AG09319 (cell line): Measurements from ENCODE around the gene FGD5.

Source experiments
- DNase-seq: peaks from one replicate; pipeline ENCODE4 v3.0.0-alpha.2; 2010; ENCODE audit warnings: low read depth; ENCODE audit errors: extremely low read depth
- TF ChIP-seq, protein P1 (sequence below): IDR thresholded peaks from 2 replicates; pipeline ENCODE4 v1.5.1; 2011; ENCODE audit warnings: low read depth, mild to moderate bottlenecking, inconsistent platforms, low read length, moderate library complexity

Gene FGD5

DNA sequence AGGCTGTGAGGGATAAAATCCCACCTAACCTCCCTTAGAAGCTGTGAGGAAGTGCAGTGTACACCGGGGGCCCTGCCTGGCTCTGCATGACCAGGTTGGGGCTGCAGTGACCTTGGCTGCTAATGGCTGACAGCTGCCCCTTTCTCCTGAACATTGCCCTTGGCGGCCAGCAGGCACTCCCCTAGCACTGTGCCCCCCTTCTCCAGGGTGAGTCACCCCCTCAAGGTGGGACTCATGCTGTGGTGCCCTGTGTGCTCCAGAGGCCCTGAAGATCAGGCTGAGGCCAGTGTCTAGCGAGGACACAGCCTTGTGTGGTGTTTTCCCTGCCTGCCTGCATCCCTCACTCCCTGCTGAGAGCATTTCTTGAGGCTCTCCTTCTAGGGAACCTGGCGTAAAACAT, 21.0 kb upstream of the FGD5 start:
- TF ChIP-seq, protein P1, sequence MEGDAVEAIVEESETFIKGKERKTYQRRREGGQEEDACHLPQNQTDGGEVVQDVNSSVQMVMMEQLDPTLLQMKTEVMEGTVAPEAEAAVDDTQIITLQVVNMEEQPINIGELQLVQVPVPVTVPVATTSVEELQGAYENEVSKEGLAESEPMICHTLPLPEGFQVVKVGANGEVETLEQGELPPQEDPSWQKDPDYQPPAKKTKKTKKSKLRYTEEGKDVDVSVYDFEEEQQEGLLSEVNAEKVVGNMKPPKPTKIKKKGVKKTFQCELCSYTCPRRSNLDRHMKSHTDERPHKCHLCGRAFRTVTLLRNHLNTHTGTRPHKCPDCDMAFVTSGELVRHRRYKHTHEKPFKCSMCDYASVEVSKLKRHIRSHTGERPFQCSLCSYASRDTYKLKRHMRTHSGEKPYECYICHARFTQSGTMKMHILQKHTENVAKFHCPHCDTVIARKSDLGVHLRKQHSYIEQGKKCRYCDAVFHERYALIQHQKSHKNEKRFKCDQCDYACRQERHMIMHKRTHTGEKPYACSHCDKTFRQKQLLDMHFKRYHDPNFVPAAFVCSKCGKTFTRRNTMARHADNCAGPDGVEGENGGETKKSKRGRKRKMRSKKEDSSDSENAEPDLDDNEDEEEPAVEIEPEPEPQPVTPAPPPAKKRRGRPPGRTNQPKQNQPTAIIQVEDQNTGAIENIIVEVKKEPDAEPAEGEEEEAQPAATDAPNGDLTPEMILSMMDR, result no peak
- DNase-seq, result no peak

DNA sequence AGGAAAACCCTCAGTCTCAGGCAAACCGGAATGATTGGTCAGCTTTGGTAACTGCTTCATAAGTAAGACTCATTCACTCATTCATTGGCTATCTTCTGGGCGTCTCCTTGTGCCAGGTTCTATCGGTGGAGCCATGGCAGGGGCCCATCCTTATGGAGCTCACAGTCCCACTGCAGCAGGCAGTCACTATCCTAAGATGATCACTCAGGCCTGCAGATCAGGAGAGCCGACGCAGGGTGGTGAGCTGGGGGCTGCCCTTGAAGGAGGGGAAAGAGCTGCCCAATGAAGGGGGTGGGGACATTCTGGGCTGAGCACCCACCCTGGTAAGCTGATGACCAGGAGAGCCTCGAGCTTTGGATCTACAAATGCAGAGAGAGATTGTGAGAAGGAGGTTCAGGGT, 20.5 kb upstream of the FGD5 start:
- DNase-seq, result no peak
- TF ChIP-seq, protein P1, result no peak

DNA sequence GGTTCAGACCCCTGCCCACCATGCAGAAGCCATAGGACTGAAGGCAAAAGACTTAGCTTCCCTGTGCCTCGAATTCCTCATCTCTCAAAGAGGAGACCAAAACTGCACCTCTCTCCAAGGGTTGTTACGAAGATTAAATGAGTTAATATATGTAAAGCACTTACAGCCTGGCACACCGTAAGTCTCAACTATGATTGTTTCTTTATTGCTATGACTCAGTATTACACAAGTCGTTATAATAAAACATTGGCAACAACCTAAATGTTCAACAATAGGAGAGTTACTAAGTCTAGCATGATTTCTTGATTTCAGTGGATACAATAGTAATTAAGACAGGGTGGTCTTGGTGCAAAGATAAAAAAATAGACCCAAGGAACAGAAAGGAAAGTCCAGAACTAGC, 19.6 kb upstream of the FGD5 start:
- DNase-seq, result no peak
- TF ChIP-seq, protein P1, result no peak

DNA sequence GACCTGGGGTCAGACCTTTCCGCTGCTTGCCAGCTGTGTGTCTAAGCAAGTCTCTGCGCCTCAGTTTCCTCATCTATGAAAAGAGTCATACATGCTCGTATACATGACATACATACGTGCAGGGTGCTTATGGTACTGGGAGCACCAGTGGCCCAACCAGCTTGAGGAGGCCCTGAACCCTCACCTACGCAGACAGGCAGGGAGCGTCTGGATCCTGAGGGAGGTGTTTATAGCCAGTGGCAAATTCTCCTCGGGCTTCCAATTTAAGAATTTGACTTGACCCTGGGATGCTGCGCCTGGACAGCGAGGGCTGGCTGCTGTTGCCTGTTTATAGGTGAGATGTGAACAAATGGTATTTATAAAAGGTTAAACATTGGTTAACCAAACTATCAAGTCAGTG, 17.7 kb upstream of the FGD5 start:
- no peak for DNase-seq
- TF ChIP-seq, protein P1, result no peak

DNA sequence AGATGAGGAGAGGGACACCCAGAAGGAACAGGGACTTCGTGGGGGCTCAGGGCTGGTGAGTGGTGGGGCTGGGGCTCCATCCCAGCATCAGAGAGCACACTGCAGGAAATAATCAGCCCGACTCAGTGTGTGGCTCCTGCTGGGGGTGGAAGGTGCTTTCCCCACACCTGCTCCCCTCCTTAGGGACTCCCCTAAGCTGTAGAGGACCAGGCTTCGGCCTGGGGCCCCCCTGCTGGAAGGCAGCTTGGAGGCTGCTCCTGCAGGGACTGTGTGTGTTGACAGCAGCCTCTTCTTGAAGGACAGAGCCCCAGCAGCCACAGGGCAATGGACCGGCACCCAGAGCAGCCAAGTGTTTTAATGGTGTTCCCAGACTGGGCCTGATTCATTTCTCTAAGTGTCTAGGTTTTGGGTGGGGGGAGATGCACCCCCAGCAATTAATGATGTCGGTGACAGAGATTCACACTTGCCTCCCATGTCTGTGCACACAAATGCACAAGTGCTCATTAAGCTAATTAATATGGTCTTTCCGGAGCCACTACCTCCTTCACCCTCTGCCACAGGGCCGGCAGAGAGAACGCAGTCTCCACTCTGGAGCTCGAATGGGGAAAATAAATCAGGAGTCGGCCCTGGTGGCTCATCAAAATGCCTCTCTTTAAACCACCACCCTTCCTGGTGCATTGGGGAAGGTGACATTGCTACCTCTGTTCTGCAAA, 16.9 kb upstream of the FGD5 start:
- TF ChIP-seq, protein P1, result no peak
- DNase-seq, result no peak

DNA sequence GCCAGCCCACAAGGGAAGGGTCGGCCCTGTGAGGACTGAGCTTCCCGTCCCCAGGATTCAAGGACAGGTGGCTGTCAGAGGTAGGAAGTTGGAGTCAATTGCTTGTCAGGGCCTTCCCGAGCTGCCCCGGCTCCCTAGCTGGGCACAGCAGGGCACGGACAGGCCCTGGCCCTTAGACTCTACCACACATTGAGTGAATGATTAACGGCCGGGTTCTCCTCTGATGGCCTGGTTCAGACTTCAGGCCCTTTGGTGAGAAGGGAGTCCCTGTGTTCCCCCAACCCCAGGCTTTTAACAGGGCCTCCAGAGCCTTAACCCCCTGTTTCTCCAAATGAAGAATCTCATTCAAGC, 16.4 kb upstream of the FGD5 start:
- no peak for DNase-seq
- TF ChIP-seq, protein P1, result no peak

DNA sequence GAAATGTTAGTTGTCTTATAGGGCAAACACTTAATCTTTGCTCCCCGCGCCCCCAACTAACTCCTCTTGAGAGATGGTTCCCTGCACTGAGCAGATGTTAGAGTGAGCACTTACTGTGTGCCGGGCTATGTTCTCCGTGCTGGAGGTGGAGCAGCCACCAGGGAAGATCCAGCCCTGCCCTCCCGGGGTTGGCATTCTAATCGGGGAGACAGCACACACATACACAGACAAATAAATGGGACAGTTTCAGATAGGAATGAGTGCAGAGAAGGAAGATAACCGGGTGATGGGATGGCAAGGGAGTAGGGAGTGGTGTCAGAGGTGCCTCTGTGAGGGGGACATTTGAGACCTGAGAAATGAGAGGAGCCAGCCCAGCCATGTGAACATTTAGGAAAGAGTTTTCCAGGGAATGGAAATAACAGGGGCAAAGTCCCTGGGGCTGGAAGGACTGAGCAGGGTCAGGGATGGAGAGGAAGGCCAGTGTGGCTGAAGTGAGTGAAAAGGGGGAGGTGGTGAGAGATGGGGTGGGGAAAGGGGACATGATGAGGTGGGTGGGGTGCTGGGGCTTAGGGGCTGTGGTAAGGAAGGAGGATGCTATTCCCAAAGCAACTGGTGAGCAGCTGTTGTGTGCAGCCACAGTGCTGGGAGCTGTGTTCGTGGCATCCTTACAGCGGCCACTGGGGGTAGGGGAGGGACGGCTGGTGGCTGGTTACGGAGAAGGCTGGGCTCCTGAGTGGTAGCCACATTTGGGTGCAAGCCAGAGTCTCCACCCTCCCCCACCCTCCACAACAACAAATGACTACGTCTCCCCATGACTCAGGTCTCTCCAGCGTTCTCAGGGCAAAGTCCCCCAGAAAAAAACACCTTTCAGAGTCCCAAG, 15.4 kb upstream of the FGD5 start:
- no peak for DNase-seq
- TF ChIP-seq, protein P1, result no peak
